Measurements from ENCODE around the gene PTPRT. TPM values are rescaled to one million over a fixed set of nuclear protein-coding genes. Genes with fewer than 3 reads are reported as not detected.

PTPRT gene
- total RNA-seq, 1 donor from 2014 or later: 23.5 TPM

DNA sequence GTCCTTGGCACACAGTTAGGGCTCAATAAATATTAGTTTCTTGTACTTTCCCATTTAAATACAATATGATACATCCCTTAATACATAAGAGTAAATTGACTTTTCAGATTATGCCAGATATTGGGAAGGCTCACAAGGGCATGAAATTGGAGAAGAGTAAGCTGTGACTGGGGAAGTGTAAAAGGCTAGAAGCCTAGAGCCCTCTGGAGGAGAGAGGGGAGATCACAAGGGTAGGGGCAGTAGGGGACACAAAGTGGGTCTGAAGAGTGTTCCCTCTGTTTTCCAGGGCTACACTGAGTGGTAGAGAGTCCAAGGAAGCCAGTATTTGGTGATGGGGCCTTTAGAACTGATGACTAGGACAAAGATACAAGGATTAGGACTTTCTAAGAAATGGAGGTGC is 1008.6 kb downstream of the PTPRT start:
- Histone ChIP-seq H3K4me3 (no peak overlapping the region), H3K27me3 (no peaks in the 10 kb centered on the region), H3K4me1 (no peaks in the 10 kb centered on the region), H3K36me3 (no peaks in the 10 kb centered on the region), H3K9me3 (no peaks in the 10 kb centered on the region), H3K27ac (no peak overlapping the region)
- DNase-seq (ENCODE audit: low spot score in 2 of 2): no peak
- intact Hi-C loops (cut with DNase I): no loop called here
- TF ChIP-seq, protein P1, sequence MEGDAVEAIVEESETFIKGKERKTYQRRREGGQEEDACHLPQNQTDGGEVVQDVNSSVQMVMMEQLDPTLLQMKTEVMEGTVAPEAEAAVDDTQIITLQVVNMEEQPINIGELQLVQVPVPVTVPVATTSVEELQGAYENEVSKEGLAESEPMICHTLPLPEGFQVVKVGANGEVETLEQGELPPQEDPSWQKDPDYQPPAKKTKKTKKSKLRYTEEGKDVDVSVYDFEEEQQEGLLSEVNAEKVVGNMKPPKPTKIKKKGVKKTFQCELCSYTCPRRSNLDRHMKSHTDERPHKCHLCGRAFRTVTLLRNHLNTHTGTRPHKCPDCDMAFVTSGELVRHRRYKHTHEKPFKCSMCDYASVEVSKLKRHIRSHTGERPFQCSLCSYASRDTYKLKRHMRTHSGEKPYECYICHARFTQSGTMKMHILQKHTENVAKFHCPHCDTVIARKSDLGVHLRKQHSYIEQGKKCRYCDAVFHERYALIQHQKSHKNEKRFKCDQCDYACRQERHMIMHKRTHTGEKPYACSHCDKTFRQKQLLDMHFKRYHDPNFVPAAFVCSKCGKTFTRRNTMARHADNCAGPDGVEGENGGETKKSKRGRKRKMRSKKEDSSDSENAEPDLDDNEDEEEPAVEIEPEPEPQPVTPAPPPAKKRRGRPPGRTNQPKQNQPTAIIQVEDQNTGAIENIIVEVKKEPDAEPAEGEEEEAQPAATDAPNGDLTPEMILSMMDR (IDR thresholded peaks at IDR 0.05): no peak

DNA sequence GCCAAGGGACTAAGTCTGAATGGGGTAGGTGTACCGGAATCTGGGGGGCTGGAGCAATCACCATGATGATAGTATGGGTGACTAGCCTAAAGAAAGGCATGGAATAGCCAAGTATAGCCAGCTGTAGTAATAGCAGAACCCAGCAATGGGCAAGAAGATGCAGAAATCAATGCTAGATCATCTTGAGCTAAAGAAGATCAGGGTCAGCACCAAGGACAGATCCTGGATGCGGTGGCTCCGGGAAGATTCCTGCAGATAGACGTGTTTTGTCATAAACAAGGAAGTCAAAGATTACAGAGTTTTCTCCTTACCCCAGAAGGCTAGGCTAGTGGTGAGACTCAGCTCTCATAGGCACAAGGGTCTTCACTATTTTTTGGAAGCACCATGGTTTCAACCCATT is 1009.9 kb downstream of the PTPRT start:
- no peaks in the 10 kb centered on the region for H3K9me3 ChIP-seq
- no peaks in the 10 kb centered on the region for H3K4me1 ChIP-seq
- DNase-seq (ENCODE audit: low spot score in 2 of 2): no peak
- intact Hi-C loops (cut with DNase I): no loop called here
- H3K4me3 ChIP-seq: no peak overlapping the region
- no peak overlapping the region for H3K27ac ChIP-seq
- no peaks in the 10 kb centered on the region for H3K27me3 ChIP-seq
- TF ChIP-seq, protein P1 (IDR thresholded peaks at IDR 0.05): no peak
- no peaks in the 10 kb centered on the region for H3K36me3 ChIP-seq

DNA sequence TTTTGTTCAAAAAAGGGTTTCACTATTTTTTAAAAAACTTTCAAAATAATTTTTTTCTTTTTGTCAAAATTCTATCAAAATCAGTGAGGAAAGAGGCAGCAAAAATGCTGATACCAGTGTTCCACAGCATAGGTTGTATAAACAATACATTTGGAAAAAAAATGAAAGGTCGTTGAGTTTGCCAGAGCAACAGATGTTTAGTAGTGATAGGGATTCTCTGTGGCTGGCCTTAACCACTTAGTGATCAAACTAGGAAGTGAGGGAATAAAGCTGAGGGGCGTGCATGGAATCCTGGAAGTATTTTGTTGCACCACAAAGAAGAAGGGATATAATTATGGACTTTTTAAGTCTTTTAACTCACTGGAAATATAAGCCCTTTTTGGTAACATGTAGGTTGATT is 1016.3 kb downstream of the PTPRT start:
- H3K27me3 ChIP-seq: no peaks in the 10 kb centered on the region
- no peaks in the 10 kb centered on the region for H3K36me3 ChIP-seq
- intact Hi-C loops (cut with DNase I): no loop called here
- no peaks in the 10 kb centered on the region for H3K4me1 ChIP-seq
- no peak overlapping the region for H3K27ac ChIP-seq
- no peak for DNase-seq (ENCODE audit: low spot score in 2 of 2)
- TF ChIP-seq, protein P1 (IDR thresholded peaks at IDR 0.05): no peak
- H3K4me3 ChIP-seq: no peak overlapping the region
- no peaks in the 10 kb centered on the region for H3K9me3 ChIP-seq

DNA sequence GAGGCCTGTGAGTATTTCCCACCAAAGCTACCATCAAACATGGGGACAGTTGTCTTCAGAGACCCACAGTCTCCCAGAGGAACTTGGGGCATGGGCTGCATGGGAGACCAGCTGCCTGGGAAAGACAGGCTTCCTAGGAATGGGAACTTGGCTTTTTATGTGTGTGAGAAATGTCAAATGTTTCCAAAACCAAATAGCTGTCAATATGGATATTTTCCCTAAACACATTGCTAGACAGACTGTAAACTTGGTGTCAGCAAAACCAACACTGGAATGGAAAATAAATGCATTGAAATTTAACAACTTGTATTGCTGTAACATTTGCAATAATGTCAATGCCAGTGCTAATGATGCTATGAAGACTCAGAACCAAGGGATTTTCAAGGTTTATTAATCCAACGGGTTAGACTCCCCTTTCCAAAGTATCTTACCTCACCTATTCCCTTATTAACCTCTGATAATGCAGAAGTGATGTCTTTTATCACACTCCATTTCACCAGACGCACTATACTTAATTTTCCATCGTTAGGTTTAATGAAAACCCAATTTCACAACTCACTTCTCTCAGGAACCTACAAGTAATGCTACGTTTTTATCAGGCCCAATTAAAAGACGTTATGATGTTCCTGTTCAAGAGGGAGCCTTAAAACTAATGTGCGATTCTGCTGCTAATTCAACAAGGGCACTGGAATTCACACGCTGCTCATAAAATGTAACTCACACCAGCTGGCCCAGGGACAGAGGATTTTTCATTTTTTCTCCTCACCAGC is 1025.4 kb downstream of the PTPRT start:
- intact Hi-C loops (cut with DNase I): no loop called here

DNA sequence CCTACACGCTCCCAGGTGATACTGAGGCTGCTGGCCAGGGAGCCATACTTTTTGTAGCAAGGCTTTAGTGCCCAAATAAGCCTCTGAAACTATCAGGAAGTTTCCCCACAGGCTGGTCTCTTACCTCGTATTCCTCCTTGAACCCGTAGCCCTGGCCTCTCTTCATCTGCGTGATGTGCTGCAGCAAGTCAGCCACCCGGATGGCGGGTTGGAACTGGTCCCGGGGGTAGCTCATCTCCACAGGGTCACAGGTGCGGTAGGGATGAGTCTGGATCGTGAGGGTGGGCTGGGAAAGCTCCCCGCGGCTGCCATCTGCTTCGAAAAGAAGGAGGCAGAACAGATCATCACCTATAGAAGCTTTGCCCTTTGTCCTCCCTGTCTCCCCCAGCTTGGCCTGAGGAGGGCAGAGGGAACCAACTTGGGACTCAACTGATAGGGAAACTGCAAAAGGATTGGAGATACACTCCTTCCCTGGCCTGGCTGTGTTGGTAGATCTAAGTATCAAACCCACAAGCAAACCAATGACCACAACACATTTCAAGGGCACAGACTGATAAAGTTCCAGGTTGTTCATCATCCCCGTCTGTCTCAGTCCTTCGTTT is 1028.4 kb downstream of the PTPRT start:
- Histone ChIP-seq H3K9me3 (no peaks in the 10 kb centered on the region), H3K27me3 (no peaks in the 10 kb centered on the region), H3K36me3 (no peaks in the 10 kb centered on the region), H3K4me3 (no peak overlapping the region), H3K27ac (no peak overlapping the region), H3K4me1 (no peaks in the 10 kb centered on the region)
- intact Hi-C loops (cut with DNase I): no loop called here
- no peak for DNase-seq (ENCODE audit: low spot score in 2 of 2)
- TF ChIP-seq, protein P1 (IDR thresholded peaks at IDR 0.05): no peak

More for the DNA sequence above, 1025.4 kb downstream of the PTPRT start:
- Histone ChIP-seq H3K9me3 (no peaks in the 10 kb centered on the region), H3K27ac (no peak overlapping the region), H3K36me3 (no peaks in the 10 kb centered on the region), H3K4me3 (no peak overlapping the region), H3K4me1 (no peaks in the 10 kb centered on the region), H3K27me3 (no peaks in the 10 kb centered on the region)
- TF ChIP-seq, protein P1 (IDR thresholded peaks at IDR 0.05): no peak
- DNase-seq (ENCODE audit: low spot score in 2 of 2): no peak
